ENCODE measurements around the gene TBXAS1.

TBXAS1 gene

GRCh38 chr7:139959285-139959628 lies 130.2 kb downstream of the TBXAS1 start:
- Histone ChIP-seq H3K27me3 (no peaks in the 10 kb centered on the region), H3K4me3 (no peak overlapping the region), H3K9me3 (replicated peaks in 1 of 11) (no peaks in the 10 kb centered on the region), H4K20me1 (no peaks in the 10 kb centered on the region; a peak in 1 of 22 replicates), H3K9ac (no peak overlapping the region), H3K36me3 (peaks cover 0 to 92% (median 0%) of the 10 kb centered on the region in 11 experiments; a peak in 10 of 22 replicates), H3K27ac (no peak overlapping the region), H3K4me1 (no peaks in the 10 kb centered on the region), H3K4me2 (no peak overlapping the region)
- TF ChIP-seq Cebpa-rat (IDR thresholded peaks at IDR 0.05), result no peak

DNA sequence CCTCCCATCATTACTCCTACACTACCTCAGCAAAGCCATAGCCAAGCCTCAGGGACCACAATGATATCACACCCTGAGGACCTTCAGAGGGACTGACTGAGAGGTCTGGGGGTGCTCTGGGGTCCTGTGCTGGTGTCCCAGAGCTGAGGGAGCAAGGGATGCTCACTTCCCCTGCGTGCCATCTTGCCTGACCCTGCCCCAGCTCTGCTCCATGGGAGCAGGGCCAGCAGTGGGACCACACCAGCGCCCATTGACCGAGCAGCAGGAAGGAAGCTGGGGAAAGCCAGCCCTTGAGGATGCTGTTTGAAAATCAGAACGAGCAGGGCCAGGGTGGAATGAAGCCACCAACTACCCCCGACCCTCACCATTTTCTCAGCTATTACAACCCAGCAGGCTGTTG lies 130.7 kb downstream of the TBXAS1 start:
- Histone ChIP-seq H3K9ac (no peak overlapping the region), H3K9me3 (replicated peaks in 1 of 11) (no peaks in the 10 kb centered on the region), H3K4me2 (no peak overlapping the region), H3K27ac (no peak overlapping the region), H3K27me3 (no peaks in the 10 kb centered on the region), H3K4me1 (no peaks in the 10 kb centered on the region), H3K4me3 (no peak overlapping the region), H4K20me1 (no peaks in the 10 kb centered on the region; a peak in 1 of 22 replicates), H3K36me3 (peaks cover 0 to 96% (median 0%) of the 10 kb centered on the region in 11 experiments; a peak in 10 of 22 replicates)
- no peak for TF ChIP-seq Cebpa-rat (IDR thresholded peaks at IDR 0.05)

DNA sequence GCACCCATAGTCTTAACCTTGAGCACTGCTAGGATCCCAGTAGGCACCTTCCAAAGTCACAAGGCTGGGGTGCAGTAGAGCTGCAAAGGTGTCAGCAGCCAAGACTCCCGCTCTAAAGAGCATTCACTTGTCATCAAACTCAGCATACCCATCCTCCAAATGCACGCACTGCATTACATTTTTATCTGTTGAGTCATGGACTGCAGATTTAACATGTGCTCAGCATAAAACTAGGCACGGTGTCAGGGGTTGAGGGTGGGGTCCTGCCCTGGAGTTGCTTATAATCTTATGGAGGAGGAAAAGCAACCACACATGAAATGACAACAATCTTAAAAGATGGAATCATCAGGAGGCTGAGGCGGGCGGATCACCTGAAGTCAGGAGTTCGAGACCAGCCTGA lies 131.1 kb downstream of the TBXAS1 start:
- Histone ChIP-seq H3K4me3 (no peak overlapping the region), H3K4me2 (no peak overlapping the region), H3K36me3 (peaks cover 0 to 96% (median 0%) of the 10 kb centered on the region in 11 experiments; a peak in 10 of 22 replicates), H3K27ac (no peak overlapping the region), H3K9me3 (replicated peaks in 1 of 11) (no peaks in the 10 kb centered on the region), H3K9ac (no peak overlapping the region), H3K4me1 (no peaks in the 10 kb centered on the region), H4K20me1 (no peaks in the 10 kb centered on the region; a peak in 1 of 22 replicates), H3K27me3 (no peaks in the 10 kb centered on the region)
- no peak for TF ChIP-seq Cebpa-rat (IDR thresholded peaks at IDR 0.05)

GRCh38 chr7:139965942-139966628 lies 137.0 kb downstream of the TBXAS1 start:
- H3K36me3 ChIP-seq, result peaks cover 0 to 100% (median 0%) of the 10 kb centered on the region in 11 experiments; a peak in 9 of 22 replicates
- no peaks in the 10 kb centered on the region for H3K27me3 ChIP-seq
- H3K4me3 ChIP-seq, result no peak overlapping the region
- no peaks in the 10 kb centered on the region for H3K4me1 ChIP-seq
- H3K27ac ChIP-seq, result no peak overlapping the region
- TF ChIP-seq Cebpa-rat (IDR thresholded peaks at IDR 0.05), result no peak
- H3K9me3 ChIP-seq (replicated peaks in 1 of 11), result no peaks in the 10 kb centered on the region
- H3K9ac ChIP-seq, result no peak overlapping the region
- H4K20me1 ChIP-seq, result peaks cover 0 to 3% (median 0%) of the 10 kb centered on the region in 11 experiments; a peak in 1 of 22 replicates
- H3K4me2 ChIP-seq, result no peak overlapping the region

DNA sequence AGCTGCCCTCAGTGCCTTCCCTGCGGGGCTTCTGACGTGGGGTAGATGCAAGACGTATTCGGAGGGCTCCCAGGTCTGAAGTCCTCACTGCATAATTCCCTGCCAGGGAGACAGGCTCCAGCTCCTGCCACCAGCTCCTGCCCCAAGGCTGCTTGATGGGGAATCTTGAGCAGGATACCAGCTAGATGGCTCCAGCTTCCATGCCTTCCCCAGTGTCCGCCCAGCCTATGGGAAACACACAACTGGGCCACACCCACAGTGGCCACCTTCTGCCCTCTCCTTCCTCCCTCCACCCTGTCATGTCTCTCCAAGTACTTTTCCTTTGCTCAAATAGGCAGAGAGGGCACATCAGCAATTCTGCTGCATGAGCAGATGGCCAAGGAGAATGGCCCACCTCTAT lies 137.9 kb downstream of the TBXAS1 start:
- no peak overlapping the region for H3K4me2 ChIP-seq
- no peaks in the 10 kb centered on the region for H3K27me3 ChIP-seq
- no peaks in the 10 kb centered on the region for H3K9me3 ChIP-seq (replicated peaks in 1 of 11)
- TF ChIP-seq Cebpa-rat (IDR thresholded peaks at IDR 0.05), result no peak
- no peak overlapping the region for H3K27ac ChIP-seq
- peaks cover 0 to 3% (median 0%) of the 10 kb centered on the region in 11 experiments; a peak in 1 of 22 replicates for H4K20me1 ChIP-seq
- 0 out of 20 replicates have a peak, but pooled peaks cover 0 to 3% (median 0%) of the 10 kb centered on the region in 10 experiments for H3K4me1 ChIP-seq
- no peak overlapping the region for H3K4me3 ChIP-seq
- H3K36me3 ChIP-seq, result peaks cover 0 to 100% (median 0%) of the 10 kb centered on the region in 11 experiments; a peak in 9 of 22 replicates
- H3K9ac ChIP-seq, result no peak overlapping the region

DNA sequence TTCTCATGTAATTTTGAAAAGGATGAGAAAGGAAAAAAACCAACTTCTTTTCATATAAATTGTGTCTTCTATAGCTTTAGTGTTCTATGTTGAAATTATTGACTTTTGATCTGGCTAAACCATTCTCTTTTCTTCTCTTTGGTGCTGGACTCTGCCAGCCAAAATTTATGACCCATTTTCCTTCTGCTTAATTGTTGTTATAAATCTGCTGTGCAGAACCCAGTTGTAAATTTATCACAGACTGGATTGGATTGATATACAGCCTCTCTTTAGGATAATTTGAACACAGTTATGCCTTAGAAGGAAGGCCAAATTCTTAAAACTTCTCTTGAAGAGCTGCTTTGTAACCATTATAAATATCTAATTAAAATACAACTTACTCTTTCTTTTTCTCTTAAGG lies 139.9 kb downstream of the TBXAS1 start:
- H3K27ac ChIP-seq, result no peak overlapping the region
- no peak overlapping the region for H3K4me3 ChIP-seq
- H4K20me1 ChIP-seq, result peaks cover 0 to 3% (median 0%) of the 10 kb centered on the region in 11 experiments; a peak in 1 of 22 replicates
- no peaks in the 10 kb centered on the region for H3K27me3 ChIP-seq
- H3K9me3 ChIP-seq (replicated peaks in 1 of 11), result no peaks in the 10 kb centered on the region
- H3K4me2 ChIP-seq, result no peak overlapping the region
- no peak for TF ChIP-seq Cebpa-rat (IDR thresholded peaks at IDR 0.05)
- 0 out of 20 replicates have a peak, but pooled peaks cover 0 to 4% (median 0%) of the 10 kb centered on the region in 10 experiments for H3K4me1 ChIP-seq
- peaks cover 0 to 100% (median 0%) of the 10 kb centered on the region in 11 experiments; a peak in 9 of 22 replicates for H3K36me3 ChIP-seq
- no peak overlapping the region for H3K9ac ChIP-seq

- Histone ChIP-seq H3K9me3 (replicated peaks in 1 of 11) (peaks cover 10 to 29% (median 18%) of the 10 kb centered on the region in 11 experiments), H3K27me3 (no peaks in the 10 kb centered on the region), H3K4me1 (peaks cover 15 to 22% (median 18%) of the 10 kb centered on the region in 10 experiments), H3K36me3 (peaks cover 0 to 99% (median 0%) of the 10 kb centered on the region in 11 experiments; a peak in 9 of 22 replicates), H3K9ac (no peak overlapping the region), H3K4me2 (no peak overlapping the region), H3K27ac (no peak overlapping the region), H3K4me3 (no peak overlapping the region), H4K20me1 (peaks cover 0 to 3% (median 0%) of the 10 kb centered on the region in 11 experiments; a peak in 1 of 22 replicates)
- TF ChIP-seq Cebpa-rat (IDR thresholded peaks at IDR 0.05), result no peak
Measured at GRCh38 chr7:139972029-139972428, 143.0 kb downstream of the TBXAS1 start.

DNA sequence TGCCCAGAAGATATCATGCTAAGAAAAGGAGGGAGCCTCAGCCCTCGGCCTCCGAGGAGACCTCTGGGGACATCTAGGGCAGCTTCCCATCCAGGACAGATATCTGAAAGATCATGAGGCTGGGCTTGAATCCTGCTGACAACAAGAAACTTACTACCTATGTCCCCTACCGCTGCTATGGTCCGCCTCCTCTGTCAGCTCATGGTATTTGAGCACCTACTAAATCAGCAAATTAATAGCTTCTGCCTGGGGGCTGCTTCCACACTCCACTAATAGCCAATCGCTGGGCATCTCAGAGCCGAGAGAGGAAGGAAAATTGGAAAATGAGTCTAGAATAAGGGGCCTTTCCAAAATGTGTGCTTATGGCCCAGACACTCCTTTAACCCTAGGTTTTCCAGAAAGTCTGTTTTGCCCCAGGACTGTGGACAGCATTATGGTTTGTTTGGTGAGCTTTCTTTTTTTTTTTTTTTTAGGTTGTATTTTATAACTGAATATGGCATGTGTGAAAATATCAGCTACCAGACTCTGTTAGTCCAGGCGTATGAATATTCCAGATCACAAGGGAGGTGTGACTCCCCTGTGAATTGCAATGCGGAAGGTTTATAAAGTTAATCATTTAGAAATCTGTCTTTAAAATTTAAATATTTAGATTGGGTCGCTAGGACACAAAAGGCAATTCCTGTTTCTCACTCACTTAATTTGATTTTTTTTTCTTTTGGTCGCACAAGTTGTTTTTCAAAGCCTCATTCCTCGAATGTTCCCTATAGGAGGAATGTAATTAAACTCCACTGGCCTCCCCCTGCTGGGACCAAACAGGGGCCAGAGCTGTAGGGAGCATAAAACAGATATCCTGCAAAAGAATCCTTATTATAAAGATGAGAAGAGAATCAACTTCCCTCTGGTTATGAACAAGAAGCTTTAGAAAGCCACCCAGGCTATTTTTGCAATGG lies 144.3 kb downstream of the TBXAS1 start:
- Histone ChIP-seq H3K27me3 (no peaks in the 10 kb centered on the region), H3K36me3 (peaks cover 0 to 99% (median 0%) of the 10 kb centered on the region in 11 experiments; a peak in 7 of 22 replicates), H3K4me2 (no peak overlapping the region), H3K9me3 (replicated peaks in 1 of 11) (peaks cover 18 to 35% (median 24%) of the 10 kb centered on the region in 11 experiments), H4K20me1 (no peaks in the 10 kb centered on the region; a peak in 1 of 22 replicates), H3K9ac (no peak overlapping the region), H3K27ac (no peak overlapping the region), H3K4me3 (no peak overlapping the region), H3K4me1 (peaks cover 19 to 27% (median 22%) of the 10 kb centered on the region in 10 experiments)
- no peak for TF ChIP-seq Cebpa-rat (IDR thresholded peaks at IDR 0.05)

Data from BLaER1 treated with 17β-estradiol and CSF1 and Interleukin-3, amounts not matched to agents 10 nM and 100 nM (cell line).